SK-N-MC (cell line): ENCODE data around the gene PDE8A.

ENCODE experiments used
- EZH2 ChIP-seq: fragments of 200-600 bp; sonication (generic); IDR thresholded peaks from one replicate; pipeline ENCODE4 v1.6.1; 2017; ENCODE audit warnings: antibody characterized with exemption
- POLR2AphosphoS5 ChIP-seq: IDR thresholded peaks from 2 replicates; pipeline ENCODE4 v1.6.1; 2012; ENCODE audit warnings: mild to moderate bottlenecking, low read depth, low read length, borderline replicate concordance

DNA sequence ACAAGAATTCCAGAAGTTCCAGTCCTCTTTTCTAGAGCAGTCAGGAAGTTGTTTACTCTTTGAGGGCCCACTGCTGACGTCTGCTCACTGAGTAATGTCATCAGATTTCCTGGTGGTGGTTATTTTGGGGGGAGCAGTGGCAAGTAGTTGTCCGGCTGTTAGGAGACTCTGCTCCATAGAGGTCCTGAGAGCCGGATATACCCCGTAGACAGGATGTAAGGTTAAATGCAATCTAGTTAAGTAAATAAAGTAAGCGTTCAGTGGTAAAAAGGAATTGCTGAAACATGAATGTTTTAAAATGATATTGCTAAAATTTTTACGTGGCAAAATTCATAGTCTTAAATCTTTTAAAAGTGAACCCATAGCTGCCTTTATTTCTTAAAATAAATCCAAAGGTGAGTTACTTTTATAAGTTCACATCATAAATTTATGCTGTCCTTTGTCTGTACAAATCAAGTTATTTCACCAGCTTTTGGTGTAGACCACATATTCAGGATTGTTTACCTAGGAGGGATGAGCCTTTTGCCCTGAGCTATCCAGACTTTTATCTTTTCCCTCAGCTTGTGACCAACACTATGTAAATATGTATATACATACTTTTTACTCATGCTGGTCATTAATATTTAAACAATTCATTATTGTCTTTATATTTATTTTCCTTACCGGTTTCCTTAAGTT lies 65.8 kb downstream of the PDE8A start:
- no peak for TF ChIP-seq EZH2
- peak; percentile 22; the same call in 1 of the 2 replicates for TF ChIP-seq POLR2AphosphoS5
